ENCODE data around the gene APOD.

GRCh38 chr3:195544634-195545033, 39.1 kb downstream of the APOD start:
- TF ChIP-seq POLR2A (IDR thresholded peaks at IDR 0.05), result no peak
- TF ChIP-seq CTCF (IDR thresholded peaks at IDR 0.05), result no peak
